CD4-positive, alpha-beta T cell treated with Interleukin-2 at 100 ng/mL for 4 hours (primary cell): ENCODE results near the gene HMSD.
A peak's percentile ranks its signal among the peaks of the same experiment; 100 is the strongest.

Experiments used
- DNase-seq: peaks from one replicate; pipeline ENCODE4 v3.0.0-alpha.2; 2020; ENCODE audit warnings: low spot score

HMSD gene

GRCh38 chr18:63994783-63995399 is 45.8 kb downstream of the HMSD start:
- DNase-seq, result peak; percentile 56

GRCh38 chr18:63997041-63997440 is 47.9 kb downstream of the HMSD start:
- DNase-seq, result no peak

- no peak for DNase-seq
These were observed 48.5 kb downstream of the HMSD start for GRCh38 chr18:63997606-63998005.

GRCh38 chr18:63999871-64000270 is 50.8 kb downstream of the HMSD start:
- DNase-seq, result no peak

GRCh38 chr18:64002581-64002980 is 53.5 kb downstream of the HMSD start:
- no peak for DNase-seq

- DNase-seq, result no peak
These were observed 60.2 kb downstream of the HMSD start for GRCh38 chr18:64009305-64009704.
